B cell (primary cell): ENCODE measurements around the gene ZP4.

Experiments
- EZH2 ChIP-seq: IDR thresholded peaks from 2 replicates; pipeline ENCODE4 v1.6.1; 2012; ENCODE audit warnings: borderline replicate concordance, low read depth, mild to moderate bottlenecking, moderate library complexity, low read length; ENCODE audit not compliant: insufficient read depth, poor library complexity, severe bottlenecking
- TF ChIP-seq, protein P1 (sequence below): fragments of 200-600 bp; IDR thresholded peaks from one replicate; pipeline ENCODE4 v1.8.0; 2022; ENCODE audit warnings: antibody characterized with exemption, mild to moderate bottlenecking

DNA sequence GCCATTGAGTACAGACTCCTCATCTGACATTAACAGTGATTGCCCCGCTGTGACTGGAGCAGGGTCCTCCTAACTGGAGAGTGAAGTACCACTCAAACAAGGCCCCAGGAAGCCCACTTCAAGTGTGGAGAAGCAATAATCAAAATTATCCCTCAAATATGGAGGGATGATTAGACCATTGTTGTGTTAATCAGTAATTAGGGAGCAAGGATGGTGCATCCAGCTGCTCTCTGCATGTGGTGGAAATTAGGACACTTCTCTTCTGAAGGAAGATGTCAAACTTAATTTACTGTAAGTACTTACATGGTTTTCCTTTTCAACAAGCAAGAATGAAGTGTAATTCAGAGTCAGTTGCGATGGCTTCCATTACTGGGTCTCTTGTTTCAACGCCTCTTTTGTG is 3.4 kb upstream of the ZP4 start:
- TF ChIP-seq, protein P1, sequence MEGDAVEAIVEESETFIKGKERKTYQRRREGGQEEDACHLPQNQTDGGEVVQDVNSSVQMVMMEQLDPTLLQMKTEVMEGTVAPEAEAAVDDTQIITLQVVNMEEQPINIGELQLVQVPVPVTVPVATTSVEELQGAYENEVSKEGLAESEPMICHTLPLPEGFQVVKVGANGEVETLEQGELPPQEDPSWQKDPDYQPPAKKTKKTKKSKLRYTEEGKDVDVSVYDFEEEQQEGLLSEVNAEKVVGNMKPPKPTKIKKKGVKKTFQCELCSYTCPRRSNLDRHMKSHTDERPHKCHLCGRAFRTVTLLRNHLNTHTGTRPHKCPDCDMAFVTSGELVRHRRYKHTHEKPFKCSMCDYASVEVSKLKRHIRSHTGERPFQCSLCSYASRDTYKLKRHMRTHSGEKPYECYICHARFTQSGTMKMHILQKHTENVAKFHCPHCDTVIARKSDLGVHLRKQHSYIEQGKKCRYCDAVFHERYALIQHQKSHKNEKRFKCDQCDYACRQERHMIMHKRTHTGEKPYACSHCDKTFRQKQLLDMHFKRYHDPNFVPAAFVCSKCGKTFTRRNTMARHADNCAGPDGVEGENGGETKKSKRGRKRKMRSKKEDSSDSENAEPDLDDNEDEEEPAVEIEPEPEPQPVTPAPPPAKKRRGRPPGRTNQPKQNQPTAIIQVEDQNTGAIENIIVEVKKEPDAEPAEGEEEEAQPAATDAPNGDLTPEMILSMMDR, result no peak
- TF ChIP-seq EZH2, result no peak
